Stimulated activated effector memory CD8-positive, alpha-beta T cell treated with anti-CD3 and anti-CD28 coated beads, Interleukin-12 subunit alpha, Interleukin-12 subunit beta, amount 100 ng/mL, for 72 hours (primary cell): ENCODE measurements around the gene PNPLA7.
"Not testable (repeated sequence)": the region's sequence is repeated elsewhere in the genome, so short reads cannot be mapped to it uniquely, and the experiment has no call there.

Source experiments
- ATAC-seq: fragments of 150-1000 bp; cut with Tn5 transposase; 2 replicates; pipeline ENCODE4 v1.10.0; 2021
- DNase-seq, 2 donors: peaks; one replicate each; pipeline ENCODE4 v3.0.0; 2021 to 2022; ENCODE audit warnings: low spot score in 2 of 2
- H3K27ac Mint-ChIP-seq: one replicate; pipeline ENCODE4 v1.8.0; 2022; ENCODE audit warnings: mild to moderate bottlenecking, mixed read lengths
- H3K36me3 Mint-ChIP-seq: one replicate; pipeline ENCODE4 v1.8.0; 2022; ENCODE audit warnings: mild to moderate bottlenecking, mixed read lengths
- H3K4me1 Mint-ChIP-seq: one replicate; pipeline ENCODE4 v1.8.0; 2022; ENCODE audit warnings: mixed read lengths
- H3K4me3 Mint-ChIP-seq: one replicate; pipeline ENCODE4 v1.8.0; 2022; ENCODE audit warnings: mild to moderate bottlenecking, mixed read lengths
- H3K9me3 Mint-ChIP-seq: one replicate; pipeline ENCODE4 v1.8.0; 2022; ENCODE audit warnings: mixed read lengths

The PNPLA7 gene

GRCh38 chr9:137580954-137581322 lies 30.7 kb upstream of the PNPLA7 start:
- H3K36me3 Mint-ChIP-seq, result peaks cover 38% of the 10 kb centered on the region
- no peak for DNase-seq
- no peak overlapping the region for H3K4me3 Mint-ChIP-seq
- no peak overlapping the region for H3K27ac Mint-ChIP-seq
- no peak for ATAC-seq
- peaks cover 17% of the 10 kb centered on the region for H3K4me1 Mint-ChIP-seq
- H3K9me3 Mint-ChIP-seq, result no peaks in the 10 kb centered on the region

- Mint-ChIP-seq H3K4me3 (no peak overlapping the region), H3K27ac (no peak overlapping the region)
- no peak for DNase-seq
These were observed 30.2 kb upstream of the PNPLA7 start for GRCh38 chr9:137580209-137580953.

GRCh38 chr9:137579259-137579604 lies 29.0 kb upstream of the PNPLA7 start:
- H3K27ac Mint-ChIP-seq, result no peak overlapping the region
- H3K9me3 Mint-ChIP-seq, result no peaks in the 10 kb centered on the region
- H3K36me3 Mint-ChIP-seq, result peaks cover 40% of the 10 kb centered on the region
- peaks cover 30% of the 10 kb centered on the region for H3K4me1 Mint-ChIP-seq
- peak overlapping the region; percentile 75 for H3K4me3 Mint-ChIP-seq
- no peak for DNase-seq
- ATAC-seq, result no peak

More at GRCh38 chr9:137580209-137580953, 30.2 kb upstream of the PNPLA7 start:
- no peak for ATAC-seq
- peaks cover 38% of the 10 kb centered on the region for H3K36me3 Mint-ChIP-seq
- peaks cover 23% of the 10 kb centered on the region for H3K4me1 Mint-ChIP-seq
- no peaks in the 10 kb centered on the region for H3K9me3 Mint-ChIP-seq

GRCh38 chr9:137578518-137579258 lies 28.5 kb upstream of the PNPLA7 start, which contains the start of gene DPH7:
TSS of gene DPH7 (minus strand) at chr9:137578925. CDS start at chr9:137578777, 148 bp downstream.
- ATAC-seq, result peak; percentile 98
- peak; percentile 97 to 98 for DNase-seq
- Mint-ChIP-seq H3K27ac (peak within 1 kb of the TSS; percentile 78), H3K4me1 (peaks cover 30% of the 10 kb centered on the region), H3K4me3 (peak within 1 kb of the TSS; percentile 75), H3K9me3 (no peaks in the 10 kb centered on the region), H3K36me3 (peaks cover 45% of the 10 kb centered on the region)

- Mint-ChIP-seq H3K36me3 (peaks cover 59% of the 10 kb centered on the region), H3K4me1 (peaks cover 31% of the 10 kb centered on the region), H3K4me3 (peak overlapping the region; percentile 75), H3K27ac (peak overlapping the region; percentile 72), H3K9me3 (no peaks in the 10 kb centered on the region)
- ATAC-seq, result no peak
- no peak for DNase-seq
These were observed 25.7 kb upstream of the PNPLA7 start for GRCh38 chr9:137575716-137576411.

- ATAC-seq (peak; percentile 19), DNase-seq (no peak)
- Mint-ChIP-seq H3K4me1 (peaks cover 36% of the 10 kb centered on the region), H3K9me3 (no peaks in the 10 kb centered on the region), H3K36me3 (peaks cover 64% of the 10 kb centered on the region), H3K4me3 (peak overlapping the region; percentile 75), H3K27ac (peak overlapping the region; percentile 72)
These were observed 25.1 kb upstream of the PNPLA7 start for GRCh38 chr9:137575364-137575715.

GRCh38 chr9:137574192-137574591 lies 24.0 kb upstream of the PNPLA7 start:
- H3K36me3 Mint-ChIP-seq, result peaks cover 66% of the 10 kb centered on the region
- ATAC-seq, result no peak
- peak overlapping the region; percentile 72 for H3K27ac Mint-ChIP-seq
- DNase-seq, result no peak
- H3K9me3 Mint-ChIP-seq, result no peaks in the 10 kb centered on the region
- H3K4me1 Mint-ChIP-seq, result peaks cover 45% of the 10 kb centered on the region
- no peak overlapping the region for H3K4me3 Mint-ChIP-seq

GRCh38 chr9:137570566-137570965 lies 20.4 kb upstream of the PNPLA7 start:
- no peaks in the 10 kb centered on the region for H3K9me3 Mint-ChIP-seq
- peaks cover 32% of the 10 kb centered on the region for H3K4me1 Mint-ChIP-seq
- H3K4me3 Mint-ChIP-seq, result no peak overlapping the region
- H3K27ac Mint-ChIP-seq, result no peak overlapping the region
- ATAC-seq (no peak), DNase-seq (no peak)
- peaks cover 52% of the 10 kb centered on the region for H3K36me3 Mint-ChIP-seq

- Mint-ChIP-seq H3K27ac (no peak overlapping the region), H3K4me1 (peaks cover 24% of the 10 kb centered on the region), H3K4me3 (no peak overlapping the region), H3K36me3 (peaks cover 48% of the 10 kb centered on the region), H3K9me3 (no peaks in the 10 kb centered on the region)
- ATAC-seq (no peak), DNase-seq (no peak)
These were observed 19.5 kb upstream of the PNPLA7 start for GRCh38 chr9:137569609-137570203.

GRCh38 chr9:137568445-137568844 lies 18.2 kb upstream of the PNPLA7 start:
- Mint-ChIP-seq H3K4me1 (peaks cover 32% of the 10 kb centered on the region), H3K27ac (peak overlapping the region; percentile 74), H3K36me3 (peaks cover 48% of the 10 kb centered on the region)
- DNase-seq, ATAC-seq, H3K9me3 Mint-ChIP-seq, H3K4me3 Mint-ChIP-seq: not testable (repeated sequence)

- peak overlapping the region; percentile 79 for H3K27ac Mint-ChIP-seq
- peaks cover 25% of the 10 kb centered on the region for H3K4me1 Mint-ChIP-seq
- H3K36me3 Mint-ChIP-seq, result peaks cover 52% of the 10 kb centered on the region
- ATAC-seq (peak; percentile 63), DNase-seq (no peak)
- no peak overlapping the region for H3K4me3 Mint-ChIP-seq
- H3K9me3 Mint-ChIP-seq, result no peaks in the 10 kb centered on the region
These were observed 14.7 kb upstream of the PNPLA7 start for GRCh38 chr9:137564817-137565411.

GRCh38 chr9:137564134-137564533 lies 13.9 kb upstream of the PNPLA7 start:
- ATAC-seq (no peak), DNase-seq (no peak)
- Mint-ChIP-seq H3K27ac (peak overlapping the region; percentile 79), H3K36me3 (peaks cover 58% of the 10 kb centered on the region), H3K4me1 (peaks cover 20% of the 10 kb centered on the region), H3K9me3 (no peaks in the 10 kb centered on the region), H3K4me3 (no peak overlapping the region)

- no peak overlapping the region for H3K4me3 Mint-ChIP-seq
- no peak overlapping the region for H3K27ac Mint-ChIP-seq
- H3K9me3 Mint-ChIP-seq, result no peaks in the 10 kb centered on the region
- peaks cover 11% of the 10 kb centered on the region for H3K4me1 Mint-ChIP-seq
- DNase-seq (no peak), ATAC-seq (no peak)
- peaks cover 83% of the 10 kb centered on the region for H3K36me3 Mint-ChIP-seq
These were observed 7.9 kb upstream of the PNPLA7 start for GRCh38 chr9:137558127-137558526.

GRCh38 chr9:137556069-137556838 lies 6.1 kb upstream of the PNPLA7 start:
- H3K4me1 Mint-ChIP-seq, result peaks cover 17% of the 10 kb centered on the region
- H3K9me3 Mint-ChIP-seq, result no peaks in the 10 kb centered on the region
- H3K36me3 Mint-ChIP-seq, result peaks cover 65% of the 10 kb centered on the region
- H3K4me3 Mint-ChIP-seq, result no peak overlapping the region
- peak overlapping the region; percentile 46 for H3K27ac Mint-ChIP-seq
- no peak for ATAC-seq
- DNase-seq, result no peak
